HEK293 (cell line): ENCODE data around the gene ANKRD63.
A peak's percentile ranks its signal among the peaks of the same experiment; 100 is the strongest.

Source experiments
- CTCF ChIA-PET: fragments of 350-600 bp; formaldehyde crosslinking; extraction: SDS; loops from one replicate; lab custom pipeline; 2021; ENCODE audit warnings: antibody characterized with exemption; lab: Yijun Ruan, JAX
- POLR2A ChIA-PET: fragments of 300-600 bp; formaldehyde crosslinking; extraction: SDS; loops from one replicate; lab custom pipeline; 2020; ENCODE audit warnings: antibody characterized with exemption, inconsistent platforms; lab: Yijun Ruan, JAX
- H3K27ac ChIP-seq: fragments of 200-500 bp; sonication (Bioruptor generic); 2 replicates; pipeline ENCODE4 v1.5.1; 2014; ENCODE audit warnings: low read depth, low read length, control low read depth, inconsistent platforms; ENCODE audit errors: extremely low read depth
- H3K36me3 ChIP-seq, 2 experiments: fragments of 200-500 bp in 1 of 2; sonication (Bioruptor generic) in 1 of 2; 1 replicate in 1 of 2; 2 replicates in 1 of 2; pipeline ENCODE4 v1.5.1; 2014 to 2017; ENCODE audit warnings: inconsistent platforms in 2 of 2, low read length in 2 of 2; ENCODE audit not compliant: control insufficient read depth in 2 of 2, insufficient read depth in 1 of 2
- H3K4me1 ChIP-seq: fragments of 200-500 bp; sonication (Bioruptor generic); 2 replicates; pipeline ENCODE4 v1.5.1; 2014; ENCODE audit warnings: mild to moderate bottlenecking, low read length, inconsistent platforms; ENCODE audit not compliant: control insufficient read depth, insufficient read depth
- H3K4me3 ChIP-seq: 2 replicates; pipeline ENCODE4 v1.5.1; 2011; ENCODE audit warnings: low read depth, mild to moderate bottlenecking, control low read depth, low read length, moderate library complexity
- H3K9me3 ChIP-seq: fragments of 200-500 bp; sonication (Bioruptor generic); 2 replicates; pipeline ENCODE4 v1.5.1; 2014; ENCODE audit warnings: low read depth, low read length, inconsistent platforms; ENCODE audit not compliant: control insufficient read depth, insufficient read depth
- HOXC10 ChIP-seq: sonication (generic); formaldehyde crosslinking; IDR thresholded peaks from 2 replicates; pipeline ENCODE4 v1.8.1; 2023; ENCODE audit warnings: mild to moderate bottlenecking, missing genetic modification reagents
- KLF1 ChIP-seq: fragments of 450-650 bp; formaldehyde crosslinking; IDR thresholded peaks from 2 replicates; pipeline ENCODE4 v1.5.1; 2016; ENCODE audit warnings: missing biosample characterization, missing genetic modification characterization
- OVOL3 ChIP-seq: fragments of 450-650 bp; formaldehyde crosslinking; IDR thresholded peaks from 2 replicates; pipeline ENCODE4 v1.5.1; 2016; ENCODE audit warnings: missing biosample characterization, missing genetic modification characterization
- SETDB1 ChIP-seq: IDR thresholded peaks from one replicate; pipeline ENCODE4 v1.6.1; 2017; ENCODE audit warnings: mild to moderate bottlenecking, low read length, moderate library complexity, mixed read lengths; ENCODE audit not compliant: insufficient read length
- TRIM28 ChIP-seq: IDR thresholded peaks from 2 replicates; pipeline ENCODE4 v1.6.1; 2011; ENCODE audit warnings: low read length, control low read depth, borderline replicate concordance
- ZBTB1 ChIP-seq: fragments of 450-650 bp; formaldehyde crosslinking; IDR thresholded peaks from 2 replicates; pipeline ENCODE4 v1.5.1; 2016; ENCODE audit warnings: missing biosample characterization, missing genetic modification characterization
- ZBTB6 ChIP-seq: fragments of 450-650 bp; formaldehyde crosslinking; IDR thresholded peaks from 2 replicates; pipeline ENCODE4 v1.5.1; 2017; ENCODE audit warnings: missing biosample characterization, missing genetic modification characterization
- ZNF121 ChIP-seq: fragments of 450-650 bp; formaldehyde crosslinking; IDR thresholded peaks from 2 replicates; pipeline ENCODE4 v1.5.1; 2016; ENCODE audit warnings: missing biosample characterization, missing genetic modification characterization
- ZNF138 ChIP-seq: fragments of 450-650 bp; formaldehyde crosslinking; IDR thresholded peaks from 2 replicates; pipeline ENCODE4 v1.5.1; 2016; ENCODE audit warnings: missing biosample characterization, missing genetic modification characterization, borderline replicate concordance
- ZNF146 ChIP-seq: fragments of 450-650 bp; formaldehyde crosslinking; IDR thresholded peaks from 2 replicates; pipeline ENCODE4 v1.5.1; 2016; ENCODE audit warnings: missing biosample characterization, missing genetic modification characterization
- ZNF2 ChIP-seq: fragments of 450-650 bp; formaldehyde crosslinking; IDR thresholded peaks from 2 replicates; pipeline ENCODE4 v1.5.1; 2016; ENCODE audit warnings: missing biosample characterization, missing genetic modification characterization
- ZNF248 ChIP-seq: fragments of 450-650 bp; formaldehyde crosslinking; IDR thresholded peaks from 2 replicates; pipeline ENCODE4 v1.5.1; 2017; ENCODE audit warnings: missing biosample characterization, missing genetic modification characterization
- ZNF280D ChIP-seq: fragments of 450-650 bp; formaldehyde crosslinking; IDR thresholded peaks from 2 replicates; pipeline ENCODE4 v1.5.1; 2016; ENCODE audit warnings: missing biosample characterization, missing genetic modification characterization
- ZNF324 ChIP-seq: fragments of 450-650 bp; formaldehyde crosslinking; IDR thresholded peaks from 2 replicates; pipeline ENCODE4 v1.5.1; 2016; ENCODE audit warnings: missing biosample characterization, missing genetic modification characterization
- ZNF580 ChIP-seq: fragments of 450-650 bp; formaldehyde crosslinking; IDR thresholded peaks from 2 replicates; pipeline ENCODE4 v1.5.1; 2016; ENCODE audit warnings: missing biosample characterization, missing genetic modification characterization
- ZNF600 ChIP-seq: fragments of 450-650 bp; formaldehyde crosslinking; IDR thresholded peaks from 2 replicates; pipeline ENCODE4 v1.5.1; 2016; ENCODE audit warnings: missing biosample characterization, missing genetic modification characterization
- ZNF670 ChIP-seq: fragments of 450-650 bp; formaldehyde crosslinking; IDR thresholded peaks from 2 replicates; pipeline ENCODE4 v1.5.1; 2016; ENCODE audit warnings: missing biosample characterization, missing genetic modification characterization, low read depth
- ZNF785 ChIP-seq: fragments of 450-650 bp; formaldehyde crosslinking; IDR thresholded peaks from 2 replicates; pipeline ENCODE4 v1.5.1; 2016; ENCODE audit warnings: missing biosample characterization, missing genetic modification characterization

Gene ANKRD63

GRCh38 chr15:40301467-40302179 lies 18.8 kb upstream of the ANKRD63 start:
- ChIA-PET POLR2A (interaction anchor here (1.1 kb wide), 1 partner anchor 10 kb away, joined by 3 read pairs; no protein-coding TSS in a partner anchor), CTCF (interaction anchor here (0.6 to 1.8 kb wide), 6 partner anchors 8 to 27 kb away, joined by 3 to 8 read pairs (median 4); no protein-coding TSS in a partner anchor)
- TF ChIP-seq ZNF121 (tag by site-specific recombination), result no peak
- no peak for TF ChIP-seq ZNF248 (tag by site-specific recombination)
- TF ChIP-seq ZNF138, result no peak
- no peak for TF ChIP-seq HOXC10 (CRISPR knock-in tag)
- no peak for TF ChIP-seq ZNF670
- TF ChIP-seq SETDB1, result no peak
- TF ChIP-seq TRIM28, result no peak
- TF ChIP-seq OVOL3 (tag by site-specific recombination), result no peak
- Histone ChIP-seq H3K27ac (no peak overlapping the region), H3K4me1 (no peaks in the 10 kb centered on the region), H3K36me3 (no peaks in the 10 kb centered on the region), H3K9me3 (no peaks in the 10 kb centered on the region), H3K4me3 (no peak overlapping the region)

GRCh38 chr15:40300771-40301170 lies 17.9 kb upstream of the ANKRD63 start:
- CTCF ChIA-PET, result interaction anchor here (0.6 to 1.8 kb wide), 5 partner anchors 9 to 102 kb away, joined by 3 to 8 read pairs (median 3); no protein-coding TSS in a partner anchor
- no peak overlapping the region for H3K27ac ChIP-seq
- POLR2A ChIA-PET, result interaction anchor here (1.1 kb wide), 1 partner anchor 10 kb away, joined by 3 read pairs; no protein-coding TSS in a partner anchor

GRCh38 chr15:40300367-40300766 lies 17.5 kb upstream of the ANKRD63 start:
- no peak overlapping the region for H3K27ac ChIP-seq
- TF ChIP-seq ZNF324 (tag by site-specific recombination) (no peak), ZNF146 (tag by site-specific recombination) (peak; percentile 93), ZNF580 (tag by site-specific recombination) (0 out of 2 replicates have a peak, but pooled peaks have one; percentile 32)
- TF ChIP-seq, all 188 proteins: peak for 2
- POLR2A ChIA-PET, result no interaction called here
- Histone ChIP-seq H3K4me1 (no peaks in the 10 kb centered on the region), H3K36me3 (no peaks in the 10 kb centered on the region), H3K4me3 (no peak overlapping the region), H3K9me3 (no peaks in the 10 kb centered on the region)
- CTCF ChIA-PET, result interaction anchor here (0.7 kb wide), 1 partner anchor 83 kb away, joined by 3 read pairs; no protein-coding TSS in a partner anchor

More at GRCh38 chr15:40300771-40301170, 17.9 kb upstream of the ANKRD63 start:
- Histone ChIP-seq H3K4me1 (no peaks in the 10 kb centered on the region), H3K4me3 (no peak overlapping the region), H3K9me3 (no peaks in the 10 kb centered on the region), H3K36me3 (no peaks in the 10 kb centered on the region)
- TF ChIP-seq ZNF280D (tag by site-specific recombination) (no peak), ZNF600 (tag by site-specific recombination) (no peak), ZBTB1 (tag by site-specific recombination) (no peak), ZNF2 (tag by site-specific recombination) (no peak), ZNF785 (tag by site-specific recombination) (no peak), KLF1 (tag by site-specific recombination) (no peak), ZBTB6 (tag by site-specific recombination) (no peak)
- TF ChIP-seq, all 188 proteins: peak for 0
